GM18498 (cell line): ENCODE measurements around the gene CLCN3.
"Not testable (repeated sequence)": the region's sequence is repeated elsewhere in the genome, so short reads cannot be mapped to it uniquely, and the experiment has no call there.

ENCODE experiments used
- ATAC-seq: cut with Tn5 transposase; IDR thresholded peaks from one replicate; pipeline ENCODE4 v1.9.1; 2021; ENCODE audit warnings: mild to moderate bottlenecking, moderate library complexity; ENCODE audit not compliant: unreplicated experiment

Gene CLCN3

GRCh38 chr4:169652535-169652934, 32.2 kb downstream of the CLCN3 start:
- ATAC-seq, result no peak

- no peak for ATAC-seq
Measured at GRCh38 chr4:169655401-169655800, 35.0 kb downstream of the CLCN3 start.

- ATAC-seq, result no peak
Measured at GRCh38 chr4:169657470-169658107, 37.2 kb downstream of the CLCN3 start.

GRCh38 chr4:169658196-169658595, 37.8 kb downstream of the CLCN3 start:
- ATAC-seq, result no peak

- ATAC-seq, result no peak
Measured at GRCh38 chr4:169658975-169659715, 38.8 kb downstream of the CLCN3 start.

GRCh38 chr4:169659716-169660670, 39.6 kb downstream of the CLCN3 start:
- peak; percentile 99 for ATAC-seq

GRCh38 chr4:169660929-169661328, 40.6 kb downstream of the CLCN3 start:
- no peak for ATAC-seq

GRCh38 chr4:169661761-169662160, 41.4 kb downstream of the CLCN3 start:
- ATAC-seq, result no peak

- ATAC-seq, result no peak
Measured at GRCh38 chr4:169662206-169662605, 41.8 kb downstream of the CLCN3 start.

- no peak for ATAC-seq
Measured at GRCh38 chr4:169663402-169663801, 43.0 kb downstream of the CLCN3 start.

- no peak for ATAC-seq
Measured at GRCh38 chr4:169663831-169664230, 43.5 kb downstream of the CLCN3 start.

- no peak for ATAC-seq
Measured at GRCh38 chr4:169664615-169665014, 44.2 kb downstream of the CLCN3 start.

GRCh38 chr4:169665046-169665737, 44.8 kb downstream of the CLCN3 start:
- no peak for ATAC-seq

- ATAC-seq, result no peak
Measured at GRCh38 chr4:169668069-169668721, 47.8 kb downstream of the CLCN3 start.

- ATAC-seq, result peak; percentile 55
Measured at GRCh38 chr4:169675825-169676224, 55.4 kb downstream of the CLCN3 start.

- ATAC-seq, result no peak
Measured at GRCh38 chr4:169677150-169677748, 56.9 kb downstream of the CLCN3 start.

GRCh38 chr4:169678486-169678885, 58.1 kb downstream of the CLCN3 start:
- not testable (repeated sequence) for ATAC-seq

- ATAC-seq, result not testable (repeated sequence)
Measured at GRCh38 chr4:169678951-169679591, 58.7 kb downstream of the CLCN3 start.

GRCh38 chr4:169682372-169683047, 62.1 kb downstream of the CLCN3 start:
- no peak for ATAC-seq
